IMR-90 (cell line): Measurements from ENCODE around the gene CALD1. TPM values are rescaled to one million over a fixed set of nuclear protein-coding genes. Genes with fewer than 3 reads are reported as not detected.

ENCODE experiments used
- ATAC-seq: fragments of 200-7000 bp; cut with Tn5 transposase; 2 replicates; pipeline ENCODE4 v1.9.1; 2020; ENCODE audit warnings: low read depth, mild to moderate bottlenecking, moderate library complexity
- BruUV-seq: library from RNA; stranded (reverse); fragments of 400-500 nt; replicated peaks from 2 replicates; lab custom pipeline; 2021; lab: Mats Ljungman, UMichigan
- CTCF ChIA-PET: fragments of 300-600 bp; formaldehyde crosslinking; extraction: SDS; loops from one replicate; lab custom pipeline; 2021; ENCODE audit warnings: antibody characterized with exemption; lab: Yijun Ruan, JAX
- POLR2A ChIA-PET: fragments of 300-600 bp; sonication (Branson Sonifier 250); formaldehyde crosslinking; loops from one replicate; lab custom pipeline; 2022; ENCODE audit warnings: antibody characterized with exemption; ENCODE audit not compliant: unreplicated experiment; lab: Charles Lee
- DNase-seq: peaks from one replicate; pipeline ENCODE4 v3.0.0; 2013
- H2AFZ ChIP-seq: replicated peaks from 2 replicates; pipeline ENCODE3; 2013; ENCODE audit warnings: low read length, mild to moderate bottlenecking; ENCODE audit not compliant: poor library complexity
- H2AK5ac ChIP-seq: 2 replicates; pipeline ENCODE4 v1.6.1; 2013; ENCODE audit warnings: low read depth, low read length, inconsistent platforms
- H2AK9ac ChIP-seq: replicated peaks from 2 replicates; pipeline ENCODE3; 2013; ENCODE audit warnings: mild to moderate bottlenecking, low read depth, low read length, moderate library complexity; ENCODE audit not compliant: poor library complexity
- H2BK120ac ChIP-seq: 2 replicates; pipeline ENCODE4 v1.6.1; 2013; ENCODE audit warnings: low read depth, low read length, inconsistent platforms
- H2BK15ac ChIP-seq: 3 replicates; pipeline ENCODE4 v1.6.1; 2013; ENCODE audit warnings: low read depth, low read length, inconsistent platforms
- H2BK20ac ChIP-seq: 2 replicates; pipeline ENCODE4 v1.6.1; 2013; ENCODE audit warnings: low read depth, mild to moderate bottlenecking, inconsistent platforms, low read length, moderate library complexity
- H2BK5ac ChIP-seq: 2 replicates; pipeline ENCODE4 v1.6.1; 2013; ENCODE audit warnings: mild to moderate bottlenecking, low read depth, low read length, inconsistent platforms; ENCODE audit not compliant: poor library complexity, severe bottlenecking
- H3K14ac ChIP-seq: replicated peaks from 2 replicates; pipeline ENCODE4 v1.6.1; 2013; ENCODE audit warnings: low read depth, low read length, inconsistent platforms
- H3K18ac ChIP-seq: 2 replicates; pipeline ENCODE4 v1.6.1; 2013; ENCODE audit warnings: low read depth, low read length, control low read depth
- H3K23ac ChIP-seq: 2 replicates; pipeline ENCODE4 v1.6.1; 2013; ENCODE audit warnings: low read depth, low read length, inconsistent platforms
- H3K27ac ChIP-seq: 2 replicates; pipeline ENCODE4 v1.5.1; 2013; ENCODE audit warnings: mild to moderate bottlenecking, control low read depth, low read length; ENCODE audit not compliant: insufficient read depth
- H3K27me3 ChIP-seq: 2 replicates; pipeline ENCODE4 v1.6.1; 2013; ENCODE audit warnings: low read length; ENCODE audit not compliant: control insufficient read depth, insufficient read depth
- H3K36me3 ChIP-seq: 2 replicates; pipeline ENCODE4 v1.6.1; 2013; ENCODE audit warnings: low read length, mixed read lengths; ENCODE audit not compliant: control insufficient read depth, insufficient read depth
- H3K4ac ChIP-seq: 2 replicates; pipeline ENCODE4 v1.6.1; 2013; ENCODE audit warnings: low read depth, low read length, inconsistent platforms
- H3K4me1 ChIP-seq: 2 replicates; pipeline ENCODE4 v1.6.1; 2013; ENCODE audit warnings: low read length, mixed read lengths; ENCODE audit not compliant: control insufficient read depth, insufficient read depth
- H3K4me2 ChIP-seq: 2 replicates; pipeline ENCODE4 v1.6.1; 2013; ENCODE audit warnings: low read depth, mild to moderate bottlenecking, control low read depth, low read length, moderate library complexity
- H3K4me3 ChIP-seq: 2 replicates; pipeline ENCODE4 v1.5.1; 2013; ENCODE audit warnings: low read depth, mild to moderate bottlenecking, control low read depth, low read length, moderate library complexity; ENCODE audit not compliant: insufficient read depth
- H3K56ac ChIP-seq: 2 replicates; pipeline ENCODE4 v1.6.1; 2013; ENCODE audit warnings: low read length, inconsistent platforms; ENCODE audit not compliant: insufficient read depth; ENCODE audit errors: extremely low read depth
- H3K79me1 ChIP-seq, 2 experiments: 2 replicates each; pipeline ENCODE4 v1.6.1; 2013; ENCODE audit warnings: low read length in 2 of 2, inconsistent platforms in 1 of 2, low read depth in 1 of 2
- H3K9ac ChIP-seq: 2 replicates; pipeline ENCODE4 v1.6.1; 2013; ENCODE audit warnings: low read depth, low read length, control low read depth
- H3K9me1 ChIP-seq: 2 replicates; pipeline ENCODE4 v1.6.1; 2013; ENCODE audit warnings: low read length, inconsistent platforms; ENCODE audit not compliant: insufficient read depth
- H3K9me3 ChIP-seq: 2 replicates; pipeline ENCODE4 v1.6.1; 2013; ENCODE audit warnings: low read length; ENCODE audit not compliant: control insufficient read depth, insufficient read depth
- H4K20me1 ChIP-seq: 2 replicates; pipeline ENCODE4 v1.6.1; 2013; ENCODE audit warnings: low read length, inconsistent platforms; ENCODE audit not compliant: insufficient read depth
- H4K5ac ChIP-seq: 2 replicates; pipeline ENCODE4 v1.6.1; 2013; ENCODE audit warnings: mild to moderate bottlenecking, low read depth, low read length, control low read depth
- H4K8ac ChIP-seq, 2 experiments: 2 replicates each; pipeline ENCODE4 v1.6.1; 2013; ENCODE audit warnings: low read depth in 2 of 2, low read length in 2 of 2, control low read depth in 1 of 2, inconsistent platforms in 1 of 2
- H4K91ac ChIP-seq: 2 replicates; pipeline ENCODE4 v1.6.1; 2013; ENCODE audit warnings: low read depth, low read length, inconsistent platforms; ENCODE audit not compliant: insufficient read depth
- BHLHE40 ChIP-seq: fragments of 150-350 bp; IDR thresholded peaks from 2 replicates; pipeline ENCODE4 v1.6.1; 2016; ENCODE audit warnings: mild to moderate bottlenecking, low read depth, low read length
- MAFK ChIP-seq: IDR thresholded peaks from 2 replicates; pipeline ENCODE4 v1.6.1; 2012; ENCODE audit warnings: low read depth, low read length, improper control_type of control experiment
- WGBS, 2 experiments: methylation state at CpG; one replicate each; pipeline versions ENCODE4 v1.1.5 to v1.1.7; 2013; ENCODE audit warnings: missing lambda C conversion rate in 2 of 2; ENCODE audit not compliant: insufficient read length in 1 of 2; ENCODE audit errors: extremely low coverage in 2 of 2; 5-methylcytosine and 5-hydroxymethylcytosine counted together
- dilution Hi-C: fragments of 300-500 bp; cut with HindIII; formaldehyde crosslinking; loops from one replicate; pipeline ENCODE4 v1.14.3; 2018; ENCODE audit warnings: low sequenced_read_pairs; ENCODE audit not compliant: unreplicated experiment
- in situ Hi-C: fragments of 300-500 bp; cut with MboI; formaldehyde crosslinking; loops from 3 replicates; pipeline ENCODE4 v1.14.3; 2019; ENCODE audit warnings: low sequenced_read_pairs, inconsistent platforms, mixed read lengths
- intact Hi-C: fragments of 100-400 bp; cut with micrococcal nuclease; formaldehyde crosslinking; loops from 2 replicates; pipeline ENCODE4 v1.10.0; 2022
- polyA plus RNA-seq, 3 experiments: library from polyadenylated mRNA; depleted of rRNA; stranded (reverse); fragments of >200 nt; gene quantifications; 2 replicates each; pipeline ENCODE4 v1.2.3, GENCODE V29; 2012; ENCODE audit warnings: low replicate concordance in 1 of 3
- total RNA-seq: library from RNA; depleted of rRNA; stranded (reverse); fragments of >200 nt; gene quantifications from 2 replicates; pipeline ENCODE4 v1.2.3, GENCODE V29; 2012

The CALD1 gene
- total and polyA plus RNA-seq, 2 of the 4 experiments (the other 2 are of a cell fraction): 375 to 487 TPM

DNA sequence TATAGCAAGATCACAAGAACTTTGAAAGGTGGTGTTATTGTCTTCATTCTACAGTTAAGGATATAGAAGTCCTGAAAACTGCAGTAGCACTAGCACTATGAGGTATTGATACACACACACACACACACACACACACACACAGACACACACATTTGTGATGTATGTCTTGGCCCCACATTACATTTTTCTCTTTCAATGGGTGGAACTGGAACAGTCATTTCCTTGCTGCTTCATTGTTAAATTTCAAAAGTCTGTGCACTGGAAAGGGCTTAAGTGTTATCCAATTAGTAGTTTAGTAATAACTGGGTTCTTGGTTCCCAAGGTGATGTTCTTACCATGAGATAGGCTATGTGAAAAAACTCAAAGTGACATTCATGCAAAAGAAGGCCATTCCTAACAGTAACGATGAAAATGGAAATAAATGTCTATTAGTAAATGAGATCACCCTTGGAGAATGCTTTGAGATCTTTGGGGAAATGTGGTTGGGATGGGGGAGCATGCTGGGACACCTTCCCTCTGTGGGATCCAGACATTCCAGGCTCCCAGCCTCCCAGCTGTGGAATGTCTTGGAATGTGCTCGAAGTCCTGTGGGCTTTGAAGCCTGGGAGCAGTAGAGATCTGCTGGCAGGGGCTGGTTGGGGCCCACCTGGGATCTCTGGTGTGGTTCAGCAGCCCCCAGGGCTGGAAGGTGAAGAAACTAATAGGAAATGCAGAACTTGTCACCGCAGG is 37.4 kb upstream of the CALD1 start:
- peak; percentile 67 for ATAC-seq
- in situ Hi-C loops: no loop called here
- POLR2A ChIA-PET: interaction anchor here (1.4 kb wide), 1 partner anchor 37 kb away, joined by 14 read pairs; the partner anchor contains the start of gene CALD1

More for the DNA sequence above, 37.4 kb upstream of the CALD1 start:
- Histone ChIP-seq H2BK15ac (peak overlapping the region; percentile 91), H2BK120ac (peak overlapping the region; percentile 98), H3K36me3 (no peaks in the 10 kb centered on the region), H3K14ac (peak overlapping the region; percentile 97), H3K4me2 (peak overlapping the region; percentile 57), H3K9ac (peak overlapping the region; percentile 49), H3K9me1 (peaks cover 8% of the 10 kb centered on the region; the same call in 1 of the 2 replicates), H2BK20ac (peak overlapping the region; percentile 99), H3K4me3 (no peak overlapping the region), H2AK9ac (peak overlapping the region; percentile 1), H2AK5ac (peak overlapping the region; percentile 98), H3K18ac (peak overlapping the region; percentile 97), H3K4me1 (peaks cover 19% of the 10 kb centered on the region), H3K56ac (peak overlapping the region; percentile 87), H3K9me3 (no peaks in the 10 kb centered on the region), H3K79me1 (peaks cover 0 to 9% of the 10 kb centered on the region in 2 experiments; a peak in 3 of 4 replicates), H2BK5ac (peak overlapping the region; percentile 95), H3K4ac (peak overlapping the region; percentile 95), H4K5ac (peak overlapping the region; percentile 94), H4K20me1 (no peaks in the 10 kb centered on the region), H3K27ac (peak overlapping the region; percentile 95), H3K23ac (peak overlapping the region; percentile 97), H4K8ac (peak overlapping the region; percentile 89 to 98), H2AFZ (peak overlapping the region; percentile 67), H4K91ac (peak overlapping the region; percentile 97), H3K27me3 (no peaks in the 10 kb centered on the region)
- DNase-seq: peak; percentile 82
- 14% methylated on average over 1 of the region's 3 CpGs; no CpG with 5 or more reads in 1 of the 2 experiments for WGBS, 2 experiments
- TF ChIP-seq BHLHE40 (peak; percentile 24; the same call in 1 of the 2 replicates), MAFK (no peak)
- no TSS peak for BruUV-seq
- dilution Hi-C loops: no loop called here
- intact Hi-C loops: no loop called here
- CTCF ChIA-PET: interaction anchor here (1.0 to 1.7 kb wide), 2 partner anchors 18 to 52 kb away, joined by 3 to 5 read pairs; no protein-coding TSS in a partner anchor
